Ishikawa (cell line): ENCODE data around the gene ATOH7.

Experiments used
- CEBPB ChIP-seq: IDR thresholded peaks from 2 replicates; pipeline ENCODE4 v1.6.1; 2012
- CREB1 ChIP-seq: IDR thresholded peaks from 2 replicates; pipeline ENCODE4 v1.6.1; 2012; ENCODE audit warnings: low read depth
- EGR1 ChIP-seq: IDR thresholded peaks from 2 replicates; pipeline ENCODE4 v1.6.1; 2012
- EP300 ChIP-seq: IDR thresholded peaks from 2 replicates; pipeline ENCODE4 v1.6.1; 2012; ENCODE audit warnings: borderline replicate concordance
- FOXM1 ChIP-seq: IDR thresholded peaks from 2 replicates; pipeline ENCODE4 v1.6.1; 2012; ENCODE audit warnings: low read depth, borderline replicate concordance
- NFIC ChIP-seq: IDR thresholded peaks from 2 replicates; pipeline ENCODE4 v1.6.1; 2012
- RAD21 ChIP-seq: IDR thresholded peaks from 2 replicates; pipeline ENCODE4 v1.6.1; 2012; ENCODE audit warnings: low read depth
- TAF1 ChIP-seq: IDR thresholded peaks from 2 replicates; pipeline ENCODE4 v1.6.1; 2012; ENCODE audit warnings: low read depth, mild to moderate bottlenecking
- TCF12 ChIP-seq: IDR thresholded peaks from 2 replicates; pipeline ENCODE4 v1.6.1; 2012; ENCODE audit warnings: low read depth
- TEAD4 ChIP-seq: IDR thresholded peaks from 2 replicates; pipeline ENCODE4 v1.6.1; 2012
- YY1 ChIP-seq: IDR thresholded peaks from 2 replicates; pipeline ENCODE4 v1.6.1; 2012; ENCODE audit warnings: low read depth
- ZBTB7A ChIP-seq: IDR thresholded peaks from 2 replicates; pipeline ENCODE4 v1.6.1; 2012; ENCODE audit warnings: low read depth
- TF ChIP-seq, protein P1 (sequence below): IDR thresholded peaks from 2 replicates; pipeline ENCODE4 v1.6.1; 2012
- TF ChIP-seq, protein P2 (sequence below): IDR thresholded peaks from 2 replicates; pipeline ENCODE4 v1.6.1; 2012; ENCODE audit warnings: low read depth, mild to moderate bottlenecking
- TF ChIP-seq, protein P3 (sequence below): IDR thresholded peaks from 2 replicates; pipeline ENCODE4 v1.6.1; 2012

ATOH7 gene

DNA sequence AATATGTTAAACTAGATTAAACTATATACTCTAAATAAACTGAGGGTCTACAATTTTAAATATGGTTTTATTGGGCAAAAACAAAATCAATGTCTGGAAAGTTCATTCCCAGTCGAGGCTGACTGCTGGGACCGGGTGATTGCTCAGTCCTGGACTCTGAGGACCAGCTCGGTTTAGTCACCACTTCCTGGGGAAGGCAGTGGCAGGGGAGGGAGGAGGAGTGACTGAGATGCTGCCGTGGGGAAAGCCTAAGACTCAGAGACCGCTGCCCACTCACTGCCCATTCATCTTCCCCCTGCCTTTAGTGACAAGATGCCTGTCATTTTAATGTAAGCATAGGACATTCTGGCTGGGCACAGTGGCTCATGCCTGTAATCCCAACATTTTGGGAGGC is 29.0 kb downstream of the ATOH7 start:
- TF ChIP-seq TCF12 (no peak), EP300 (no peak), FOXM1 (no peak), ZBTB7A (no peak), TAF1 (no peak), CEBPB (no peak), RAD21 (no peak), NFIC (no peak), CREB1 (no peak)
- TF ChIP-seq, protein P1, sequence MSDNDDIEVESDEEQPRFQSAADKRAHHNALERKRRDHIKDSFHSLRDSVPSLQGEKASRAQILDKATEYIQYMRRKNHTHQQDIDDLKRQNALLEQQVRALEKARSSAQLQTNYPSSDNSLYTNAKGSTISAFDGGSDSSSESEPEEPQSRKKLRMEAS, result no peak

DNA sequence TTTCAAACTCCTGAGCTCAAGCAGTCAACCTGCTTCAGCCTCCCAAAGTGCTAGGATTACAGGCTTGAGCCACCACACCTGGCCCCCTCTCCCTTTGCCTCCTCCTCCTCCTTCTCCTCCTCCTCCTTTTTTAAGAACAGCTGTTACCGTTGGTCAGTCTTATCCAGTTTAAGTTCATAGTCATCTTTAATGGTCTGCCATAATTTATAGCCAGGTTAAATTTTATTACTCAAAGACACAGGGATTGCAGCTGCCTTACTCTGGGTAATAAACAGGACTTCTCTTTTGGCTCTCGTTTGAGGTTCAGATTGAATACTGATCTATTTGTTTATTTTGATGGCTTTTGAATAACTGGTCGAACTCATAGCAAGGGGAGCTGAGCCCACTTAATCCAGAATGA is 35.2 kb downstream of the ATOH7 start:
- no peak for TF ChIP-seq NFIC

DNA sequence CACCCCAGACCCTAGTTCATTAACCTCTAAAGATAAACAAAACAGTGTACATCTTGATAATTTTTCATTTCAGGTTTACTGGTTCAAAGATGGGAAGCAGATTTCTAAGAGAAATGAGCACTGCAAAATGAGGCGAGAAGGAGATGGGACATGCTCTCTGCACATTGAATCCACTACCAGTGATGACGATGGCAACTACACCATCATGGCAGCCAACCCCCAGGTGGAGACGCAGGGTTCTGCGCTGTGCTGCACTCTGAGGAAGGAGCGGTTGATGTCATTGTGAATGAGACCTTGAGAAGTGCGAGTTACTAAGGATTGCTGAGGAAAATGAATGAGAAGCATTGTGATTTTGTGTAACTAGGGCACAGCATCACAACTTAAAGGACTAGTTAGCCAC is 37.6 kb downstream of the ATOH7 start:
- no peak for TF ChIP-seq EP300
- TF ChIP-seq NFIC, result no peak
- TF ChIP-seq TAF1, result no peak
- TF ChIP-seq, protein P2, sequence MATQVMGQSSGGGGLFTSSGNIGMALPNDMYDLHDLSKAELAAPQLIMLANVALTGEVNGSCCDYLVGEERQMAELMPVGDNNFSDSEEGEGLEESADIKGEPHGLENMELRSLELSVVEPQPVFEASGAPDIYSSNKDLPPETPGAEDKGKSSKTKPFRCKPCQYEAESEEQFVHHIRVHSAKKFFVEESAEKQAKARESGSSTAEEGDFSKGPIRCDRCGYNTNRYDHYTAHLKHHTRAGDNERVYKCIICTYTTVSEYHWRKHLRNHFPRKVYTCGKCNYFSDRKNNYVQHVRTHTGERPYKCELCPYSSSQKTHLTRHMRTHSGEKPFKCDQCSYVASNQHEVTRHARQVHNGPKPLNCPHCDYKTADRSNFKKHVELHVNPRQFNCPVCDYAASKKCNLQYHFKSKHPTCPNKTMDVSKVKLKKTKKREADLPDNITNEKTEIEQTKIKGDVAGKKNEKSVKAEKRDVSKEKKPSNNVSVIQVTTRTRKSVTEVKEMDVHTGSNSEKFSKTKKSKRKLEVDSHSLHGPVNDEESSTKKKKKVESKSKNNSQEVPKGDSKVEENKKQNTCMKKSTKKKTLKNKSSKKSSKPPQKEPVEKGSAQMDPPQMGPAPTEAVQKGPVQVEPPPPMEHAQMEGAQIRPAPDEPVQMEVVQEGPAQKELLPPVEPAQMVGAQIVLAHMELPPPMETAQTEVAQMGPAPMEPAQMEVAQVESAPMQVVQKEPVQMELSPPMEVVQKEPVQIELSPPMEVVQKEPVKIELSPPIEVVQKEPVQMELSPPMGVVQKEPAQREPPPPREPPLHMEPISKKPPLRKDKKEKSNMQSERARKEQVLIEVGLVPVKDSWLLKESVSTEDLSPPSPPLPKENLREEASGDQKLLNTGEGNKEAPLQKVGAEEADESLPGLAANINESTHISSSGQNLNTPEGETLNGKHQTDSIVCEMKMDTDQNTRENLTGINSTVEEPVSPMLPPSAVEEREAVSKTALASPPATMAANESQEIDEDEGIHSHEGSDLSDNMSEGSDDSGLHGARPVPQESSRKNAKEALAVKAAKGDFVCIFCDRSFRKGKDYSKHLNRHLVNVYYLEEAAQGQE, result no peak
- no peak for TF ChIP-seq ZBTB7A
- no peak for TF ChIP-seq FOXM1
- TF ChIP-seq, protein P3, sequence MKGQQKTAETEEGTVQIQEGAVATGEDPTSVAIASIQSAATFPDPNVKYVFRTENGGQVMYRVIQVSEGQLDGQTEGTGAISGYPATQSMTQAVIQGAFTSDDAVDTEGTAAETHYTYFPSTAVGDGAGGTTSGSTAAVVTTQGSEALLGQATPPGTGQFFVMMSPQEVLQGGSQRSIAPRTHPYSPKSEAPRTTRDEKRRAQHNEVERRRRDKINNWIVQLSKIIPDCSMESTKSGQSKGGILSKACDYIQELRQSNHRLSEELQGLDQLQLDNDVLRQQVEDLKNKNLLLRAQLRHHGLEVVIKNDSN, result no peak
- no peak for TF ChIP-seq TCF12
- TF ChIP-seq, protein P1, result no peak
- no peak for TF ChIP-seq YY1
- TF ChIP-seq CREB1, result no peak
- TF ChIP-seq CEBPB, result no peak
- no peak for TF ChIP-seq RAD21
- no peak for TF ChIP-seq EGR1
- no peak for TF ChIP-seq TEAD4

DNA sequence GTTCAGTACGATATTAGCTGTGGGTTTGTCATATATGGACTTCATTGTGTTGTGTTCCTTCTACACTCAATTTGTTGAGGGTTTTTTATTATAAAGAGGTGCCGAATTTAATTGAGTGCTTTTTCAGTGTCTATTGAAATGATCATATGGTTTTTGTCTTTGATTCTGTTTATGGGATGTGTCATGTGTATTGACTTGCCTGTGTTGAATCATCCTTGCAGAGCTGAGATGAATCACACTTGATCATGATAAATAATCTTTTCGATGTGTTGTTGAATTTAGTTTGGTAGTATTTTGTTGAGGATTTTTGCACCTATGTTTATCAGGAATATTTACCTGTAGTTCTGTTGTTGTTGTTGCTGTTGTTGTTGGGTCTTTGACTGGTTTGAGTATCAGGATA is 39.8 kb downstream of the ATOH7 start:
- no peak for TF ChIP-seq FOXM1
- TF ChIP-seq YY1, result no peak
- no peak for TF ChIP-seq TAF1
- TF ChIP-seq CREB1, result no peak
- no peak for TF ChIP-seq EGR1
- no peak for TF ChIP-seq TEAD4
- no peak for TF ChIP-seq EP300
- no peak for TF ChIP-seq CEBPB
- TF ChIP-seq, protein P1, result no peak
- no peak for TF ChIP-seq RAD21
- no peak for TF ChIP-seq ZBTB7A
- TF ChIP-seq, protein P2, result no peak
- no peak for TF ChIP-seq TCF12
- TF ChIP-seq, protein P3, result no peak
- TF ChIP-seq NFIC, result no peak

DNA sequence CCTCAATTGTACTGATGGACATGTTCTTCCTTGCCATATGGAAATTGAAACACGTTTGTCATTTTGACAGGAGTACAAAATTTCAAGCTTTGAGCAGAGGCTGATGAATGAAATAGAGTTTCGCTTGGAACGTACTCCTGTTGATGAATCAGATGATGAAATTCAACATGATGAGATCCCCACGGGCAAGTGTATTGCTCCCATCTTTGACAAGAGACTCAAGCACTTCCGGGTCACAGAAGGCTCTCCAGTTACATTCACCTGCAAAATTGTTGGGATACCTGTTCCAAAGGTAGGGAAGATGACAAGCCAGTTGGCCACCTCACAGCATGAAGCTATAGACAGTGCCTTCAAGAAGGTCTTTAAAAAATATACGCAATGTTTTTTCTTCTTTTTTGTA is 43.1 kb downstream of the ATOH7 start:
- TF ChIP-seq, protein P3, result no peak
- TF ChIP-seq, protein P2, result no peak
- TF ChIP-seq NFIC (no peak), CREB1 (no peak), EP300 (no peak), FOXM1 (no peak), YY1 (no peak), TAF1 (no peak), ZBTB7A (no peak), TCF12 (no peak), RAD21 (no peak), CEBPB (no peak), EGR1 (no peak)
- TF ChIP-seq, protein P1, result no peak
